Measurements from ENCODE around the gene CCDC57. TPM values are rescaled to one million over a fixed set of nuclear protein-coding genes. Genes with fewer than 3 reads are reported as not detected.

The CCDC57 gene
- total and polyA plus RNA-seq, 2 of the 8 experiments (the other 6 are each of a cell fraction or from before 2014, with no cell fraction given): 8.4 to 12.9 TPM

GRCh38 chr17:82198092-82198491 lies 14.6 kb downstream of the CCDC57 start (continued):
- TF ChIP-seq CTCF (IDR thresholded peaks at IDR 0.05; ENCODE audit: control extremely low read depth in 1 of 3, insufficient read depth in 1 of 3, low read depth in 1 of 3, low read length in 3 of 3): no peak
- no peak for TF ChIP-seq E2F6 (IDR thresholded peaks at IDR 0.05)
- TF ChIP-seq TAF7 (optimal IDR thresholded peaks at IDR 0.05; ENCODE audit: borderline replicate concordance, low read depth, low read length): no peak
